ENCODE data around the gene GPR183. TPM values are rescaled to one million over a fixed set of nuclear protein-coding genes. Genes with fewer than 3 reads are reported as not detected.

GPR183 gene
- total and polyA plus RNA-seq, 9 donors = 1.4 to 3.0 (median 1.9) TPM

- no peaks in the 10 kb centered on the region for H3K27me3 ChIP-seq (ENCODE audit: control insufficient read depth, insufficient read depth, low read length)
- peaks cover 16% of the 10 kb centered on the region for H3K4me1 ChIP-seq (ENCODE audit: control insufficient read depth, insufficient read depth, low read length)
- 14% methylated on average over 1 of the region's 1 CpG for WGBS (ENCODE audit: insufficient coverage)
- H3K4me3 ChIP-seq (ENCODE audit: low read length) = no peak overlapping the region
- H3K9me3 ChIP-seq (replicated peaks; ENCODE audit: control insufficient read depth, low read depth, low read length) = no peaks in the 10 kb centered on the region
- H3K36me3 ChIP-seq (ENCODE audit: control insufficient read depth, insufficient read depth, low read length) = no peaks in the 10 kb centered on the region
- H3K27ac ChIP-seq (ENCODE audit: low read length) = peak overlapping the region; percentile 80
- peak; percentile 86 for DNase-seq
Measured at GRCh38 chr13:99282264-99283231, 24.7 kb downstream of the GPR183 start.

GRCh38 chr13:99281811-99282263 is 25.4 kb downstream of the GPR183 start:
- Histone ChIP-seq H3K27ac (ENCODE audit: low read length) (peak overlapping the region; percentile 80), H3K4me3 (ENCODE audit: low read length) (no peak overlapping the region), H3K9me3 (replicated peaks; ENCODE audit: control insufficient read depth, low read depth, low read length) (no peaks in the 10 kb centered on the region), H3K4me1 (ENCODE audit: control insufficient read depth, insufficient read depth, low read length) (peaks cover 11% of the 10 kb centered on the region), H3K36me3 (ENCODE audit: control insufficient read depth, insufficient read depth, low read length) (no peaks in the 10 kb centered on the region), H3K27me3 (ENCODE audit: control insufficient read depth, insufficient read depth, low read length) (no peaks in the 10 kb centered on the region)
- 93% methylated on average over 3 of the region's 5 CpGs for WGBS (ENCODE audit: insufficient coverage)
- peak; percentile 62 for DNase-seq

- no peak for DNase-seq
- no peaks in the 10 kb centered on the region for H3K9me3 ChIP-seq (replicated peaks; ENCODE audit: control insufficient read depth, low read depth, low read length)
- 100% methylated on average over 1 of the region's 3 CpGs for WGBS (ENCODE audit: insufficient coverage)
- H3K27me3 ChIP-seq (ENCODE audit: control insufficient read depth, insufficient read depth, low read length) = no peaks in the 10 kb centered on the region
- H3K36me3 ChIP-seq (ENCODE audit: control insufficient read depth, insufficient read depth, low read length) = no peaks in the 10 kb centered on the region
- no peak overlapping the region for H3K27ac ChIP-seq (ENCODE audit: low read length)
- no peak overlapping the region for H3K4me3 ChIP-seq (ENCODE audit: low read length)
- peaks cover 6% of the 10 kb centered on the region for H3K4me1 ChIP-seq (ENCODE audit: control insufficient read depth, insufficient read depth, low read length)
Measured at GRCh38 chr13:99280166-99280565, 27.0 kb downstream of the GPR183 start.

GRCh38 chr13:99279637-99280036 is 27.6 kb downstream of the GPR183 start:
- no peak for DNase-seq
- no peak overlapping the region for H3K4me3 ChIP-seq (ENCODE audit: low read length)
- H3K27ac ChIP-seq (ENCODE audit: low read length) = no peak overlapping the region
- no peaks in the 10 kb centered on the region for H3K36me3 ChIP-seq (ENCODE audit: control insufficient read depth, insufficient read depth, low read length)
- peaks cover 6% of the 10 kb centered on the region for H3K4me1 ChIP-seq (ENCODE audit: control insufficient read depth, insufficient read depth, low read length)
- WGBS (ENCODE audit: insufficient coverage) = no CpG with 5 or more reads among the region's 2 CpGs
- no peaks in the 10 kb centered on the region for H3K27me3 ChIP-seq (ENCODE audit: control insufficient read depth, insufficient read depth, low read length)
- H3K9me3 ChIP-seq (replicated peaks; ENCODE audit: control insufficient read depth, low read depth, low read length) = no peaks in the 10 kb centered on the region

- no peak for DNase-seq
- Histone ChIP-seq H3K36me3 (ENCODE audit: control insufficient read depth, insufficient read depth, low read length) (no peaks in the 10 kb centered on the region), H3K4me1 (ENCODE audit: control insufficient read depth, insufficient read depth, low read length) (peaks cover 6% of the 10 kb centered on the region), H3K27ac (ENCODE audit: low read length) (no peak overlapping the region), H3K9me3 (replicated peaks; ENCODE audit: control insufficient read depth, low read depth, low read length) (no peaks in the 10 kb centered on the region), H3K4me3 (ENCODE audit: low read length) (no peak overlapping the region), H3K27me3 (ENCODE audit: control insufficient read depth, insufficient read depth, low read length) (no peaks in the 10 kb centered on the region)
- 67% methylated on average over 1 of the region's 3 CpGs for whole genome bisulfite sequencing (ENCODE audit: insufficient coverage)
Measured at GRCh38 chr13:99278843-99279242, 28.4 kb downstream of the GPR183 start.

GRCh38 chr13:99278200-99278599 is 29.0 kb downstream of the GPR183 start:
- no peak for DNase-seq
- Histone ChIP-seq H3K9me3 (replicated peaks; ENCODE audit: control insufficient read depth, low read depth, low read length) (no peaks in the 10 kb centered on the region), H3K27ac (ENCODE audit: low read length) (no peak overlapping the region), H3K4me1 (ENCODE audit: control insufficient read depth, insufficient read depth, low read length) (peaks cover 6% of the 10 kb centered on the region), H3K4me3 (ENCODE audit: low read length) (no peak overlapping the region), H3K27me3 (ENCODE audit: control insufficient read depth, insufficient read depth, low read length) (no peaks in the 10 kb centered on the region), H3K36me3 (ENCODE audit: control insufficient read depth, insufficient read depth, low read length) (no peaks in the 10 kb centered on the region)
- no CpG with 5 or more reads among the region's 5 CpGs for WGBS (ENCODE audit: insufficient coverage)

- H3K4me1 ChIP-seq (ENCODE audit: control insufficient read depth, insufficient read depth, low read length) = peaks cover 6% of the 10 kb centered on the region
- H3K27me3 ChIP-seq (ENCODE audit: control insufficient read depth, insufficient read depth, low read length) = no peaks in the 10 kb centered on the region
- 100% methylated on average over 2 of the region's 4 CpGs for WGBS (ENCODE audit: insufficient coverage)
- H3K4me3 ChIP-seq (ENCODE audit: low read length) = no peak overlapping the region
- H3K36me3 ChIP-seq (ENCODE audit: control insufficient read depth, insufficient read depth, low read length) = no peaks in the 10 kb centered on the region
- H3K27ac ChIP-seq (ENCODE audit: low read length) = no peak overlapping the region
- H3K9me3 ChIP-seq (replicated peaks; ENCODE audit: control insufficient read depth, low read depth, low read length) = peaks cover under 1% of the 10 kb centered on the region
- DNase-seq = no peak
Measured at GRCh38 chr13:99277629-99278028, 29.6 kb downstream of the GPR183 start.

- peaks cover 1% of the 10 kb centered on the region for H3K4me1 ChIP-seq (ENCODE audit: control insufficient read depth, insufficient read depth, low read length)
Measured at GRCh38 chr13:99276706-99277105, 30.5 kb downstream of the GPR183 start.

GRCh38 chr13:99275093-99275469 is 32.1 kb downstream of the GPR183 start:
- H3K9me3 ChIP-seq (replicated peaks; ENCODE audit: control insufficient read depth, low read depth, low read length) = peaks cover 4% of the 10 kb centered on the region
- DNase-seq = peak; percentile 54
- no peaks in the 10 kb centered on the region for H3K4me1 ChIP-seq (ENCODE audit: control insufficient read depth, insufficient read depth, low read length)
- H3K27ac ChIP-seq (ENCODE audit: low read length) = no peak overlapping the region
- no CpG with 5 or more reads among the region's 1 CpG for WGBS (ENCODE audit: insufficient coverage)
- no peaks in the 10 kb centered on the region for H3K27me3 ChIP-seq (ENCODE audit: control insufficient read depth, insufficient read depth, low read length)
- H3K4me3 ChIP-seq (ENCODE audit: low read length) = no peak overlapping the region
- H3K36me3 ChIP-seq (ENCODE audit: control insufficient read depth, insufficient read depth, low read length) = no peaks in the 10 kb centered on the region

More at GRCh38 chr13:99276706-99277105, 30.5 kb downstream of the GPR183 start:
- no peak for DNase-seq
- WGBS (ENCODE audit: insufficient coverage) = no CpG with 5 or more reads among the region's 2 CpGs
- H3K9me3 ChIP-seq (replicated peaks; ENCODE audit: control insufficient read depth, low read depth, low read length) = peaks cover 4% of the 10 kb centered on the region
- H3K27ac ChIP-seq (ENCODE audit: low read length) = no peak overlapping the region
- H3K4me3 ChIP-seq (ENCODE audit: low read length) = no peak overlapping the region
- no peaks in the 10 kb centered on the region for H3K36me3 ChIP-seq (ENCODE audit: control insufficient read depth, insufficient read depth, low read length)
- no peaks in the 10 kb centered on the region for H3K27me3 ChIP-seq (ENCODE audit: control insufficient read depth, insufficient read depth, low read length)

- H3K9me3 ChIP-seq (replicated peaks; ENCODE audit: control insufficient read depth, low read depth, low read length) = peaks cover 4% of the 10 kb centered on the region
- no peak overlapping the region for H3K27ac ChIP-seq (ENCODE audit: low read length)
- H3K4me1 ChIP-seq (ENCODE audit: control insufficient read depth, insufficient read depth, low read length) = no peaks in the 10 kb centered on the region
- no peaks in the 10 kb centered on the region for H3K27me3 ChIP-seq (ENCODE audit: control insufficient read depth, insufficient read depth, low read length)
- no peak for DNase-seq
- peaks cover under 1% of the 10 kb centered on the region for H3K36me3 ChIP-seq (ENCODE audit: control insufficient read depth, insufficient read depth, low read length)
- no CpG with 5 or more reads among the region's 2 CpGs for WGBS (ENCODE audit: insufficient coverage)
- H3K4me3 ChIP-seq (ENCODE audit: low read length) = no peak overlapping the region
Measured at GRCh38 chr13:99273128-99273527, 34.1 kb downstream of the GPR183 start.

All from muscle of leg (tissue), 11 donors.